Natural killer cell treated with Interleukin-12 subunit alpha and Interleukin-12 subunit beta and Interleukin-15 and Interleukin-18, amount 100 ng/mL, for 72 hours (primary cell): Measurements from ENCODE around the gene ABO. TPM values are rescaled to one million over a fixed set of nuclear protein-coding genes. Genes with fewer than 3 reads are reported as not detected.
"Not testable (repeated sequence)": the region's sequence is repeated elsewhere in the genome, so short reads cannot be mapped to it uniquely, and the experiment has no call there.

Experiments
- ATAC-seq, 2 donors: fragments of 150-1000 bp; cut with Tn5 transposase in 1 of 2; sonication (Bioruptor Pico), chemical (Tn5 transposase) in 1 of 2; 2 replicates each; pipeline ENCODE4 v1.10.0; 2021
- DNase-seq: peaks from one replicate; pipeline ENCODE4 v3.0.0; 2022; ENCODE audit warnings: low spot score
- H3K27ac Mint-ChIP-seq, 2 donors: 1 replicate in 1 of 2; 2 replicates in 1 of 2; pipeline ENCODE4 v1.8.0; 2022; ENCODE audit warnings: mixed read lengths in 2 of 2, mild to moderate bottlenecking in 1 of 2, moderate library complexity in 1 of 2
- H3K27me3 Mint-ChIP-seq, 2 donors: 1 replicate in 1 of 2; 2 replicates in 1 of 2; pipeline ENCODE4 v1.8.0; 2022; ENCODE audit warnings: mixed read lengths in 2 of 2
- H3K36me3 Mint-ChIP-seq: one replicate; pipeline ENCODE4 v1.8.0; 2022; ENCODE audit warnings: mixed read lengths
- H3K4me1 Mint-ChIP-seq, 2 donors: 1 replicate in 1 of 2; 2 replicates in 1 of 2; pipeline ENCODE4 v1.8.0; 2022; ENCODE audit warnings: low read depth in 2 of 2, mixed read lengths in 2 of 2, mild to moderate bottlenecking in 1 of 2
- H3K4me3 Mint-ChIP-seq: one replicate; pipeline ENCODE4 v1.8.0; 2022; ENCODE audit warnings: mixed read lengths
- H3K9me3 Mint-ChIP-seq: 2 replicates; pipeline ENCODE4 v1.8.0; 2022; ENCODE audit warnings: mixed read lengths
- total RNA-seq, 2 donors: library from RNA; stranded (reverse); gene quantifications; one replicate each; pipeline ENCODE4 v1.2.3, GENCODE V29; 2022

ABO gene
- under 1 TPM; 0.25 to 0.69 TPM for total RNA-seq

DNA sequence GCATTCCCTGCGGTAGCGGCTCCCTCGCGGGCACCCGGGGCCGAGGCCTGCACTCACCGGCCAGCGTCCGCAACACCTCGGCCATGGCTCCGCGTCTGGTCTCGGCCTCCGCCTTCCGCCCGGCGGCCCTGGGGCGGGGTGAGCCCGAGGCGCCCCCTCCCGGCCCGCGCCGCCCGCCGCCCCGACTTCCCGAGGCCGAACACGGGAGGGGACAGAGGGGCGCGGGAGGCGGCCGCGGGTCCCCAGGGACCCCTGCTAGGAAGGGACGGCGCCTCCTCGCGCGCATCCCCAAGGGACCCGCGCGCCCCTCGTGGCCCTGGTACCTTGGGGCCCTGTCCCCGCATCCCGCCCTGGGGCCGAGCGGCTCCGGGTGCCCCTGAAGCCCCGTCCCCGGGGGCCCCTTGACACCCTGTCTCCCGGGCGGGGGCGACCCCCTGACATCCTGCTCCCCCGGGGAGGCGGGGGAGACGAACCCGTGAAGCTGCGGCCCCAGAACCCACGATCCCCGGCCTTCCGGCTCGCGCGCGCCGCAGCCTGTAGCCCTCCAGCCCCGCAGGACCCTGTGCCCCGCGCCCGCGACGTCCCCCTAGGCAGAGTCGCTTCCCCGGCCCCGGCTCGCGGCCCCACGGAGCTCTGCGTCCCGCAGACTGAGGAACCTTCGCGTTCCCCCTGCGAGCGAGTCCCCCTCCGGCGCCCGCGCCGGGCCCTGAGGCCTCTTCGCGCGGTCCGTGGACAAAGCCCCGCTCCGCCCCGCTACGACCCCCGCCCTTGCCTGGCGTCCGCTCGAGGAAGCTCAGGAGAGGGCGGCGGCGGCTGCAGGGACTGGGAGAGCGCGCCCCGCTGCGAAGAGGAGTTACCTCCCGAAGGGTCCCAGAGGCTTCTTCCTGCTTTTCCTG, at the start of gene ABO:
ABO (minus strand) TSS at position 97 of the 896 bp plus-strand sequence.
- no peak within 1 kb of the TSS for H3K27ac Mint-ChIP-seq
- H3K4me3 Mint-ChIP-seq: no peak within 1 kb of the TSS
- no peaks in the 10 kb centered on the region for H3K9me3 Mint-ChIP-seq
- H3K36me3 Mint-ChIP-seq: no peaks in the 10 kb centered on the region
- peaks cover 4 to 5% of the 10 kb centered on the region in 2 donors for H3K4me1 Mint-ChIP-seq
- peaks cover 29 to 46% of the 10 kb centered on the region in 2 donors for H3K27me3 Mint-ChIP-seq
- no peak for DNase-seq
- ATAC-seq: peak; percentile 29 to 69

DNA sequence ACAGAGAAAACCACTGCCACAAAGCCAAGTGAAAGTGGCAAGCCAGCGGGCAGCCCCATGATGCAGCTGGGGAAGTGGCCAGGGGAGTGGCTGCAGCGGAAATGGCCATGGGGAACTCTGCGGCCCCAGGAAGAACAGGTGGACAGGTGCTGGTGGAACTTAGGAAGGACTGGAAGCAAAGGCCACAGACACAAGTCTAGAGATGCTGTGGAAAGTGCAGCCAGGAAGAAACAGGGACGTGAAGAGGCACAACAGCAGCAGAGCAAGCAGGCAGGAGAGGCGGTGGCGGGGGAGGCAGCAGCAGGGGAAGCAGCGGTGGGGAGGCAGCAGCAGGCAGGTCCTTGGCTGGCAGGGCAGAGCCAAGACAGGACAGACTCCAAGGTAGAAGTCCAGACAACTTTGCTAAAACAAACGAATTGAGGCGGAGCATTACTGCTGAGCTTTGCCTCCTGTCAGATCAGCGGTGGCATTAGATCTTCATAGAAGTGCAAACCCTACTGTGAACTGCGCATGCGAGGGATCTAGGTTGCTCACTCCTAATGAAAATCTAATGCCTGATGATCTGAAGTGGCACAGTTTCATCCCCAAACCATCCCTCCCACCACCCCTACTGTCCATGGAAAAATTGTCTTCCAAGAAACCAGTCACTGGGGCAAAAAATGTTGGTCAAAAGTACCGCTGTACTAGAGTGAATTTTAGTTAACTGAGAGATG, 49.1 kb upstream of the ABO start:
- ATAC-seq (no peak), DNase-seq (no peak)
- peaks cover 3 to 6% of the 10 kb centered on the region in 2 donors for H3K4me1 Mint-ChIP-seq
- no peak overlapping the region for H3K27ac Mint-ChIP-seq
- no peaks in the 10 kb centered on the region for H3K36me3 Mint-ChIP-seq
- no peaks in the 10 kb centered on the region for H3K9me3 Mint-ChIP-seq
- peaks cover 0 to 3% of the 10 kb centered on the region in 2 donors for H3K27me3 Mint-ChIP-seq
- H3K4me3 Mint-ChIP-seq: no peak overlapping the region

DNA sequence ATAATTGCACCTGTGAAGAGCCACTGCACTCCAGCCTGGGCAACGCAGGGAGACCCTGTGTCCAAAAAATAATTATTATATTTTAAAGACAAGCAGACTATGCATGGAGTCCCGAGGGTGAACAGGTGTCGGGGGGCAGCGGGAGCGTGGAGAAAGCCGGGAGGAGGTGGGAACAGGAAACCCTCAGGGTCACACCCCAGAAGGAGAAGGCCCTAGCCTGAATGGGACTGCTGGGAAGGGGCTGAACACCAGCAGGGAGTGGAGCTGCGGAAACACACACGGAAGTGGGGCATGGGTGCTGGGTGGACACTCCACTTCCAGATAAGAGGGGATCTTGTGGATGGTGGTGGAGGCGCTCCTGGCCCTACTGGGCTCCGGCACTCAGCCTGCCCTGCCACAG, 48.2 kb upstream of the ABO start:
- Mint-ChIP-seq H3K9me3 (no peaks in the 10 kb centered on the region), H3K4me1 (peaks cover 0 to 3% of the 10 kb centered on the region in 2 donors), H3K27me3 (peaks cover 0 to 3% of the 10 kb centered on the region in 2 donors), H3K27ac (no peak overlapping the region), H3K36me3 (no peaks in the 10 kb centered on the region), H3K4me3 (no peak overlapping the region)
- no peak for DNase-seq
- no peak for ATAC-seq

DNA sequence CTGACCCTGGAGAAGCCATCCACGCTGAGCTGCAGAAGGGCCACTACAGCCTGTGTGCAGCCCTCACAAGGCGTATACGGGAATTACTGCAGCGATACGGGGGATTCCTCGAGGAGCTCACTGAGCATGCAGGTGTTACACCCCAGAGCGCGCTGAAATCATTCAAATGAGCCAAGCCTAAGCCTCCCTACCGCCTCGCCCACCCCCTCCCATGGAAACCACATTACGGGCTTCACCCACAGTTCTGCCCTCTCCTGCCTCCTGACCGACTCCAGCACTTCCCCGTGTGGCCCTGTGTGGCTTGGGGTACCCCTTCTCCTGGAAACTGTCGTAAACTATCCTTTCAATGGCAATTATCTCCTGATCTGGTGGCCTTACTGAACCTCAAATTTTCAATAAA, 47.7 kb upstream of the ABO start:
- DNase-seq (no peak), ATAC-seq (no peak)
- Mint-ChIP-seq H3K9me3 (no peaks in the 10 kb centered on the region), H3K4me1 (peaks cover 0 to 3% of the 10 kb centered on the region in 2 donors), H3K27ac (peak overlapping the region in 1 of 2 donors; percentile 51), H3K36me3 (no peaks in the 10 kb centered on the region), H3K27me3 (peaks cover 0 to 3% of the 10 kb centered on the region in 2 donors), H3K4me3 (no peak overlapping the region)

DNA sequence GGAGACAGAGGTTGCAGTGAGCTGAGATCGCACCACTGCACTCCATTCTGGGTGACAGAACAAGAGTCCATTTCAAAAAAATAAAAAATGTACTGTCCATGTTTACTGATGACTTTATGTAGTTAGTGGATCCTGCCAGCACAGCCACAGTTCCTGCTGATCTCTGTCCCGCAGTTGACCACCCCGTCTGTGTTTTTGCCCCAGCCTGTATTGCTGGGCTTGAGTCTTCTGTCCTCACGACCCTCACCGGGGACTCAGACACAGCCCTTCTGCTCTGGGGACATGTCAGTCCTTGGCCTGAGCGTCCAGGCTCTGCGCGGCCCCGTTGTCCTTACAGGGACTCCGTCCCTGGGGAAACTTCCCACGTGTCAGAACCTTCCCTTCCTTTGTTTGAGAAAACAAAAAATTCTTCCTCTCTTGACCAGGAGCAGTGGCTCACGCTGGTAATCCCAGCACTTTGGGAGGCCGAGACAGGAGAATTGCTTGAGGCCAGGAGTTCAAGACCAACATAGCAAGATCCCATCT, 46.5 kb upstream of the ABO start:
- Mint-ChIP-seq H3K9me3 (no peaks in the 10 kb centered on the region), H3K27me3 (peaks cover 3% of the 10 kb centered on the region in 2 donors), H3K36me3 (no peaks in the 10 kb centered on the region), H3K27ac (no peak overlapping the region), H3K4me3 (no peak overlapping the region), H3K4me1 (peaks cover 0 to 3% of the 10 kb centered on the region in 2 donors)
- DNase-seq (no peak), ATAC-seq (no peak)

DNA sequence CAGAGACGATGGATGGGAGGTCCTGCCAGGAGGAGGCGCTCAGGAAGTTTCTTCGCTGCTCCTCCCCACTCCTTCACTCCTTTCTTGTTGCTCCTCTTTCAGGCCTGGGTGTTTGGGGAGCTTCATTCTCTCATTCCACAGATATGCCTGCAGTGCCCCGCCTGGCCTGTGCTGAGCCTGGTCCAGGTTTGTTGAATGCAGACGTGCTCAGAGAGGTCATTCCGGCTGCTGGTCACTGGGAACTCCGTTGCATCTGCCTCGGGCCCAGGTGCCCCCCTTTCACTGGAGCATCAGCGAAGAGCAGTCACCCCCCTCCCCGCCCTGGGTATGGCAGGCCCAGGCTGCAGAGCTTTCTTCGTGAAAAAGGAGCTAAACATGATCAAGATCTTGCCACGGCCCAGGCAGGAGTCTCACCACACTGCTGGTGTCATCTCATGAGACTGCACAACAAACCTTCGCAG, 45.5 kb upstream of the ABO start:
- Mint-ChIP-seq H3K27ac (no peak overlapping the region), H3K9me3 (no peaks in the 10 kb centered on the region), H3K27me3 (peaks cover 3 to 10% of the 10 kb centered on the region in 2 donors), H3K4me1 (peaks cover 0 to 3% of the 10 kb centered on the region in 2 donors), H3K36me3 (no peaks in the 10 kb centered on the region), H3K4me3 (no peak overlapping the region)
- DNase-seq (no peak), ATAC-seq (no peak)

DNA sequence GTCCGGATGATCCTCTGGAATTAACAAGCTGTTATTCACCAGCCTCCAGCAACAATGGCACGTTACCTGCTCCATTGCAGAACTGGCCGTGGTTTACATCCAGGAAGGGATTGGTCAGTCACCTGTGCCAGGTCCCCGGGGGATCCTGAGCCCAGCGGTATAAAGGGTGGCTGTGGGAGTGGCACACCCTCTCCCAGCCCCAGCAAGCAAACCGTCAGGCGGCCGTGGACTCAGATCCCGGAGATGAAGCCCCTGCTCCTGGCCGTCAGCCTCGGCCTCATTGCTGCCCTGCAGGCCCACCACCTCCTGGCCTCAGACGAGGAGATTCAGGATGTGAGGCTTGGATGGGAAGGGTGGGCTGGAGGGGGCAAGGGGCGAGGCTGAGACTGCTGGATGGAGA, 42.5 kb upstream of the ABO start:
- not testable (repeated sequence) for H3K27ac Mint-ChIP-seq, H3K9me3 Mint-ChIP-seq, H3K4me1 Mint-ChIP-seq, H3K36me3 Mint-ChIP-seq, ATAC-seq, DNase-seq, H3K4me3 Mint-ChIP-seq, H3K27me3 Mint-ChIP-seq

DNA sequence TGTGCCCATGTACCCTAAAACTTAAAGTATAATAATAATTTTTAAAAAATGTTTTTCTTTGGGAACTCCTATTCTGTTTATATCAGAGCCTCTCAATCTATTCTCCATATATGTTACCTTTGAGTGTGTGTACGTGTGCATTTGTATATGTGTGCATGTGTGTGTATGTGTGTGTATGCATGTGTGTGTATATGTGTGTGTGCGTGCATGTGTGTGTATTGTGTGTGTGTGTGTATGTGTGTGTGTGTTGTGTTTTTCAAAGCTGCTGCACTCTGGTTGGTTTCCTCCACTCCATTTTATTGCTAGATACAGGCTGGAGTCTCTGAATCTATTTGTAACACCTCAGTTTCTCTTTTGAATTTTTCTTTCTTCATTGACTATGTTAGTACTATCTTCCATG, 41.0 kb upstream of the ABO start:
- no peak overlapping the region for H3K27ac Mint-ChIP-seq
- H3K4me1 Mint-ChIP-seq: no peaks in the 10 kb centered on the region
- no peaks in the 10 kb centered on the region for H3K36me3 Mint-ChIP-seq
- H3K9me3 Mint-ChIP-seq: no peaks in the 10 kb centered on the region
- peaks cover 0 to 10% of the 10 kb centered on the region in 2 donors for H3K27me3 Mint-ChIP-seq
- no peak overlapping the region for H3K4me3 Mint-ChIP-seq
- DNase-seq: no peak
- no peak for ATAC-seq

DNA sequence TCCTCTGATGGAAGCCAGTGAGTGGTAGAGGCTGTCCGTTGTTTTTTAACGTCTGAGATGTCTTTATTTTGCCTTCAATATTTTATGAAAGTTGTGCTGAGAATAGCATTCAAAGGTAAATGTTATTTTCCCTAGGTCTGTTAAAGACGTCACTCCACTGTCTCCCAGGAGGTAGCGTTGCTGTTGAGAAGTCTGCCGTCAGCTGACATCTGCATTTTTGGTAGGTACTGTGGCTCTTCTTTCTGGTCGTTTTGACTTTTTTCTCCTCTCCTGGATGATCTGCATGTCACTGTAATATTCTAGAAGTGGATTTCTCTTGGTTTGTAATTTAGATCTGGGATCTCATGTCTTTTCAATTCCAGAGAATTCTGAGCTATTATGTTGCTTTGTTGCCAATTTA, 34.6 kb upstream of the ABO start:
- Mint-ChIP-seq H3K27me3 (peaks cover 18 to 19% of the 10 kb centered on the region in 2 donors), H3K4me3 (no peak overlapping the region), H3K4me1 (peaks cover 0 to 2% of the 10 kb centered on the region in 2 donors), H3K9me3 (no peaks in the 10 kb centered on the region), H3K36me3 (no peaks in the 10 kb centered on the region), H3K27ac (no peak overlapping the region)
- no peak for ATAC-seq
- DNase-seq: no peak

DNA sequence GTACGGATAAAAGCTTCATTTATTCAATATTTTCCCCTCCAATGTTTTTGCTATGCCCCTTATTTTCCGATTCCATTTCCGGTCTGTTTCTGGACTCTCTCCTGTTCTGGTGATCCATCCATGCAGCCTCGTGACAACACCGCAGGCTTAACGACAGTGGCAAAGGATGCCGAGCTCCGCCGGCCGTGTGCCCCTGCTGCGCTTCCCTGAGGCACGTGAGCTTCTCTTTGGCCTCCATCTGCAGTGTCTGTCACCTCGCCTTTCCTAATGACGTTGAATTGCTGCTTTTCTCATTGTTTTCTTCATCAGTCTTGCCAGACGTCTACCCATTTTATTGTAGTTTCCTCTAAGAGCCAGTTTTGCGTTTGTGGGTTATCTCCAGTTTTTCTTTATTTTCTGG, 32.3 kb upstream of the ABO start:
- DNase-seq: no peak
- no peak overlapping the region for H3K4me3 Mint-ChIP-seq

DNA sequence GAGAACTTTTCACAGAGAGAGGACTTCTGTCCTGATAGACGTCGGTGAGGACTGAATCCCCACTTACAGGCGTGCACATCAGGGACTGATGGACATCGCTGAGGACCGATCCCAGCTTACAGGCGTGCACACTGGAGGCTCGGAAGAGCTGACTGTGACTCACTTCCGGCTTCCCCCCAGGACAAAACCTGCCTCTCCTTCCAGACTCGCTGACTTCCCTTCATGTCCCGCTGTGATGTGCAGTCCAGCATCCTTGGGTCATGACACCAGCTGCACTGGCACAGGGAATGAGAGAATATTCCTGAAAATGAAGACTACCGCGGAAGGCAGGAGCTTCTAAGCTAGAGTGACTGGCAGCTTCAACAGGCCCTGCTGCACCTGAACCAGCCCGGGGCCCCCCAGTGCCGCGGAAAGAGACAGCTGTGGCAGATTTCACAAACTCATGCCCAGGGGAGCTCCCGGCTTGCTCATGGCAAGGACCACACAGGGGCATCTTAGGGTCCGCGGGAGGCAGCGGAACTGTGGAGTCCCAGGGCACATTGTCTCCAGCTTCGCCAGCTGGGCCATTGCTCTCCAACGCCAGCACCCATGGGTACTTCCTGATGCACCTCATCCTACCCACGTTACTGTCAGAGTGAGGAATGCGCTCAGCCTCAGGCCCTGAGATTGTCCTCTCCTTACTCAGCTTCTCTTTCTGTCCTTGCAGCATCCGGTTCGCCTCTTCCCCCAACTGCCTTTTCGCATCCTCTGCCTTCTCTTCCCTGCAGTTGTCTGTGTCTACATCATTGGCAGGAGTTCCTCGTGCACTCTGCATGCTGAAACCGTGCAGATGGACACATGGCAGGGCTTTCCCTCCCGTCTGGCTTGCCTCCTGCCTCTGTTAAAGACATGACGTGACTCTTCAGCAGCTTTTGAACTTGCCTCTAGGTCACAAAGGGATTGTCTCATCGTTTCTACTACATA, 31.5 kb upstream of the ABO start:
- DNase-seq (no peak), ATAC-seq (no peak)
- Mint-ChIP-seq H3K27me3 (peaks cover 18 to 19% of the 10 kb centered on the region in 2 donors), H3K27ac (no peak overlapping the region), H3K4me1 (peaks cover 0 to 2% of the 10 kb centered on the region in 2 donors), H3K36me3 (no peaks in the 10 kb centered on the region), H3K9me3 (no peaks in the 10 kb centered on the region), H3K4me3 (no peak overlapping the region)

More for the DNA sequence above, 32.3 kb upstream of the ABO start:
- Mint-ChIP-seq H3K36me3 (no peaks in the 10 kb centered on the region), H3K4me1 (peaks cover 0 to 2% of the 10 kb centered on the region in 2 donors), H3K27me3 (peaks cover 18 to 19% of the 10 kb centered on the region in 2 donors), H3K27ac (no peak overlapping the region), H3K9me3 (no peaks in the 10 kb centered on the region)
- ATAC-seq: no peak

DNA sequence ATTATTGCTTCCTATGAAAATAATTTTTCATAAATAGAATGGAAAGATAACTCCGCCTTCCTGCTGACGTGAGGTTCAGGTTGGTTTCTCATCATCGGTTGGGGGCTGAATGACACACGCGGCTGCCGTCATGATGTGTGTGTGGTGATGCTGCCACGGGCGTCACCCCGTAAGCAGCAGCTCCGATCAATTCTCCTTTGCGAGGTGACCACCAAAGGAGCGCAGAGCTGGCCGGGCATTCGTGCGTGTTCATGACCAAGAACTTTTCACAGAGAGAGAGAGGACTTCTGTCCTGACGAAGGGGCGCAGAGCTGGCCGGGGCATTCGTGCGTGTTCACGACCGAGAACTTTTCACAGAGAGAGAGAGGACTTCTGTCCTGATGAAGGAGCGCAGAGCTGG, 30.7 kb upstream of the ABO start:
- peaks cover 0 to 2% of the 10 kb centered on the region in 2 donors for H3K4me1 Mint-ChIP-seq
- ATAC-seq (no peak), DNase-seq (no peak)
- H3K4me3 Mint-ChIP-seq: no peak overlapping the region
- H3K27me3 Mint-ChIP-seq: peaks cover 18% of the 10 kb centered on the region in 2 donors
- no peak overlapping the region for H3K27ac Mint-ChIP-seq
- H3K36me3 Mint-ChIP-seq: no peaks in the 10 kb centered on the region
- H3K9me3 Mint-ChIP-seq: no peaks in the 10 kb centered on the region
